PFSK-1 (cell line): Measurements from ENCODE around the gene ACTMAP.

Experiments used
- POLR2AphosphoS5 ChIP-seq: IDR thresholded peaks from 2 replicates; pipeline ENCODE4 v1.6.1; 2012; ENCODE audit warnings: low read depth, mild to moderate bottlenecking, control low read depth, low read length, moderate library complexity
- REST ChIP-seq, 2 experiments: IDR thresholded peaks; 2 replicates each; pipeline versions ENCODE4 v1.6.1 to v1.8.0; 2011 to 2012; ENCODE audit warnings: low read depth in 2 of 2, low read length in 2 of 2, control low read depth in 1 of 2, inconsistent platforms in 1 of 2, mild to moderate bottlenecking in 1 of 2, moderate library complexity in 1 of 2; ENCODE audit not compliant: insufficient read depth in 1 of 2
- SIN3A ChIP-seq: IDR thresholded peaks from 2 replicates; pipeline ENCODE4 v1.6.1; 2012; ENCODE audit warnings: mild to moderate bottlenecking, low read length, moderate library complexity, borderline replicate concordance; ENCODE audit not compliant: insufficient read depth
- TAF1 ChIP-seq: IDR thresholded peaks from 2 replicates; pipeline ENCODE4 v1.6.1; 2012; ENCODE audit warnings: low read length, control low read depth, borderline replicate concordance; ENCODE audit not compliant: insufficient read depth

- TF ChIP-seq REST (IDR thresholded peaks at IDR 0.05; ENCODE audit: insufficient read depth in 1 of 2, low read depth in 2 of 2, low read length in 2 of 2) (no peak), POLR2AphosphoS5 (no peak), TAF1 (no peak), SIN3A (no peak)
Observed at GRCh38 chr19:40797166-40797962, 47.1 kb upstream of the ACTMAP start.
